H1 (cell line): ENCODE data around the gene LCOR. TPM values are rescaled to one million over a fixed set of nuclear protein-coding genes. Genes with fewer than 3 reads are reported as not detected.

Source experiments
- CTCF ChIA-PET: fragments of 300-600 bp; sonication (Branson Sonifier 250); formaldehyde crosslinking; loops from one replicate; lab custom pipeline; 2021; ENCODE audit not compliant: partially characterized antibody; lab: Charles Lee
- POLR2A ChIA-PET: fragments of 300-600 bp; sonication (Branson Sonifier 250); formaldehyde crosslinking; loops from one replicate; lab custom pipeline; 2021; ENCODE audit warnings: inconsistent platforms; ENCODE audit not compliant: partially characterized antibody; lab: Charles Lee
- DNase-seq, 2 experiments: peaks; one replicate each; pipeline versions ENCODE4 v3.0.0 to v3.0.0-alpha.2; 2010 to 2022; ENCODE audit warnings: low spot score in 2 of 2, low read depth in 1 of 2, mixed read lengths in 1 of 2
- FAIRE-seq: peaks from 2 replicates; lab custom pipeline; 2011; peaks lifted over from hg19 to GRCh38; lab: Jason Lieb, UNC
- H2AFZ ChIP-seq: 2 replicates; pipeline ENCODE4 v1.8.1; 2012; ENCODE audit warnings: low read length, inconsistent platforms
- H2AK5ac ChIP-seq: 2 replicates; pipeline ENCODE4 v1.6.1; 2013; ENCODE audit warnings: low read depth, low read length
- H2BK120ac ChIP-seq: replicated peaks from 2 replicates; pipeline ENCODE3; 2013; ENCODE audit warnings: low read depth, low read length, inconsistent platforms
- H2BK12ac ChIP-seq: 2 replicates; pipeline ENCODE4 v1.6.1; 2013; ENCODE audit warnings: low read depth, low read length
- H2BK15ac ChIP-seq: 2 replicates; pipeline ENCODE4 v1.6.1; 2013; ENCODE audit warnings: low read length
- H2BK20ac ChIP-seq: 2 replicates; pipeline ENCODE4 v1.6.1; 2013; ENCODE audit warnings: low read length
- H2BK5ac ChIP-seq: 2 replicates; pipeline ENCODE4 v1.6.1; 2013; ENCODE audit warnings: low read depth, low read length
- H3K14ac ChIP-seq: 2 replicates; pipeline ENCODE4 v1.6.1; 2013; ENCODE audit warnings: inconsistent platforms; ENCODE audit not compliant: insufficient read length
- H3K18ac ChIP-seq: 2 replicates; pipeline ENCODE4 v1.6.1; 2013; ENCODE audit warnings: low read length; ENCODE audit errors: extremely low read depth
- H3K23ac ChIP-seq: 2 replicates; pipeline ENCODE4 v1.6.1; 2013; ENCODE audit warnings: inconsistent platforms; ENCODE audit not compliant: insufficient read length
- H3K23me2 ChIP-seq: 2 replicates; pipeline ENCODE4 v1.6.1; 2013; ENCODE audit warnings: low read depth, low read length
- H3K27ac ChIP-seq: 2 replicates; pipeline ENCODE4 v1.6.1; 2011; ENCODE audit warnings: low read depth, low read length, inconsistent platforms
- H3K27me3 ChIP-seq, 4 experiments: replicated peaks in 1 of 4; 1 replicate in 1 of 4; 2 replicates in 3 of 4; pipeline versions ENCODE4 v1.6.1 to v1.8.1; 2011 to 2013; ENCODE audit warnings: low read length in 3 of 4, mild to moderate bottlenecking in 3 of 4, inconsistent platforms in 2 of 4, mixed read lengths in 2 of 4, moderate library complexity in 1 of 4; ENCODE audit not compliant: control insufficient read depth in 3 of 4, insufficient read depth in 3 of 4; ENCODE audit errors: extremely low read depth in 1 of 4
- H3K36me3 ChIP-seq, 4 experiments: 2 replicates each; pipeline versions ENCODE4 v1.6.1 to v1.8.1; 2011 to 2013; ENCODE audit warnings: mild to moderate bottlenecking in 4 of 4, low read length in 3 of 4, moderate library complexity in 2 of 4, control low read depth in 1 of 4, inconsistent platforms in 1 of 4; ENCODE audit not compliant: insufficient read depth in 4 of 4, control insufficient read depth in 2 of 4
- H3K4ac ChIP-seq: replicated peaks from 2 replicates; pipeline ENCODE3; 2013; ENCODE audit warnings: low read length, low read depth, mixed read lengths, inconsistent platforms; ENCODE audit not compliant: insufficient read length
- H3K4me1 ChIP-seq, 4 experiments: replicated peaks in 1 of 4; 1 replicate in 1 of 4; 2 replicates in 3 of 4; pipeline versions ENCODE4 v1.6.1 to v1.8.1; 2011 to 2013; ENCODE audit warnings: low read length in 3 of 4, inconsistent platforms in 2 of 4, mixed read lengths in 1 of 4; ENCODE audit not compliant: insufficient read depth in 4 of 4, control insufficient read depth in 3 of 4
- H3K4me2 ChIP-seq, 2 experiments: 2 replicates each; pipeline versions ENCODE4 v1.6.1 to v1.8.1; 2011 to 2013; ENCODE audit warnings: low read depth in 2 of 2, low read length in 2 of 2, control low read depth in 1 of 2, inconsistent platforms in 1 of 2, mild to moderate bottlenecking in 1 of 2; ENCODE audit not compliant: insufficient read depth in 1 of 2
- H3K4me3 ChIP-seq, 4 experiments: fragments of 200-600, 300-600 bp in 1 of 4; sonication (generic), shearing (Covaris generic), sonication (Bioruptor Twin) in 1 of 4; 2 replicates each; pipeline versions ENCODE4 v1.5.1 to v1.8.1; 2011 to 2016; ENCODE audit warnings: low read length in 4 of 4, low read depth in 3 of 4, control low read depth in 2 of 4, inconsistent platforms in 2 of 4, mild to moderate bottlenecking in 2 of 4, mixed read lengths in 1 of 4, moderate library complexity in 1 of 4; ENCODE audit not compliant: insufficient read depth in 2 of 4; ENCODE audit errors: extremely low read depth in 1 of 4
- H3K56ac ChIP-seq: replicated peaks from 2 replicates; pipeline ENCODE3; 2013; ENCODE audit warnings: low read depth, mild to moderate bottlenecking, mixed read lengths, low read length, inconsistent platforms; ENCODE audit not compliant: insufficient read length
- H3K79me1 ChIP-seq: 2 replicates; pipeline ENCODE4 v1.6.1; 2013; ENCODE audit warnings: low read depth, low read length, control low read depth
- H3K79me2 ChIP-seq, 2 experiments: 2 replicates each; pipeline versions ENCODE4 v1.6.1 to v1.8.1; 2012 to 2013; ENCODE audit warnings: low read length in 2 of 2, mild to moderate bottlenecking in 2 of 2, inconsistent platforms in 1 of 2; ENCODE audit not compliant: insufficient read depth in 2 of 2, control insufficient read depth in 1 of 2
- H3K9ac ChIP-seq, 4 experiments: replicated peaks in 1 of 4; 1 replicate in 1 of 4; 2 replicates in 3 of 4; pipeline versions ENCODE4 v1.6.1 to v1.8.1; 2011 to 2013; ENCODE audit warnings: low read depth in 3 of 4, low read length in 3 of 4, control low read depth in 2 of 4, mild to moderate bottlenecking in 2 of 4, moderate library complexity in 2 of 4, inconsistent platforms in 1 of 4; ENCODE audit errors: extremely low read depth in 1 of 4
- H3K9me3 ChIP-seq, 2 experiments: 2 replicates each; pipeline versions ENCODE4 v1.6.1 to v1.8.1; 2012 to 2013; ENCODE audit warnings: mild to moderate bottlenecking in 2 of 2, moderate library complexity in 2 of 2, control low read depth in 1 of 2, inconsistent platforms in 1 of 2, low read depth in 1 of 2, low read length in 1 of 2, mixed read lengths in 1 of 2; ENCODE audit not compliant: insufficient read depth in 2 of 2
- H4K20me1 ChIP-seq, 2 experiments: replicated peaks in 1 of 2; 2 replicates each; pipeline versions ENCODE3 to v1.8.1; 2011 to 2013; ENCODE audit warnings: inconsistent platforms in 2 of 2, low read length in 2 of 2, mild to moderate bottlenecking in 1 of 2; ENCODE audit not compliant: insufficient read depth in 2 of 2, control insufficient read depth in 1 of 2
- H4K5ac ChIP-seq: 2 replicates; pipeline ENCODE4 v1.6.1; 2013; ENCODE audit warnings: low read length, low read depth, mixed read lengths, inconsistent platforms; ENCODE audit not compliant: insufficient read length
- H4K8ac ChIP-seq: 2 replicates; pipeline ENCODE4 v1.8.0; 2013; ENCODE audit warnings: mild to moderate bottlenecking, moderate library complexity, low read length, inconsistent platforms; ENCODE audit not compliant: insufficient read depth; ENCODE audit errors: extremely low read depth
- H4K91ac ChIP-seq: replicated peaks from 2 replicates; pipeline ENCODE3; 2013; ENCODE audit warnings: low read length, mixed read lengths, inconsistent platforms; ENCODE audit not compliant: insufficient read length
- CEBPB ChIP-seq: IDR thresholded peaks from 2 replicates; pipeline ENCODE4 v1.6.1; 2012; ENCODE audit warnings: low read depth, low read length
- GTF2F1 ChIP-seq: IDR thresholded peaks from 2 replicates; pipeline ENCODE4 v1.6.1; 2012; ENCODE audit warnings: low read depth, low read length, improper control_type of control experiment, borderline replicate concordance
- WGBS, 2 experiments: shearing (Covaris generic) in 1 of 2; methylation state at CpG; one replicate each; pipeline versions ENCODE4 v1.1.6 to v1.1.7; 2013 to 2015; ENCODE audit warnings: low lambda C conversion rate in 2 of 2, mixed read lengths in 2 of 2, inconsistent platforms in 1 of 2, low coverage in 1 of 2, missing lambda C conversion rate in 1 of 2; ENCODE audit not compliant: insufficient replicate concordance in 2 of 2, insufficient coverage in 1 of 2, insufficient read length in 1 of 2; ENCODE audit errors: extremely low coverage in 1 of 2, missing lambda C conversion rate in 1 of 2; 5-methylcytosine and 5-hydroxymethylcytosine counted together
- polyA plus RNA-seq, 7 experiments: library from polyadenylated mRNA; depleted of rRNA in 3 of 7; stranded (reverse) in 5 of 7; unstranded in 2 of 7; fragments of >200 nt in 5 of 7; fragments of 200-250 nt in 2 of 7; gene quantifications; 1 replicate in 5 of 7; 2 replicates in 1 of 7; 4 replicates in 1 of 7; pipeline versions ENCODE4 v1.2.1 to v1.2.3, GENCODE V29; 2011 to 2013; ENCODE audit warnings: missing spikeins in 2 of 7, mixed read lengths in 2 of 7
- total RNA-seq: library from RNA; stranded (reverse); fragmentation: NEBNext Ultra II Directional; extraction: Animal tissue kit (Norgen Biotek cat#: 25700); gene quantifications from 2 replicates; pipeline ENCODE4 v1.2.1, GENCODE V29; 2021

LCOR gene
- total and polyA plus RNA-seq, 2 of the 8 experiments (the other 6 are each of a cell fraction or from before 2014, with no cell fraction given), result 4.7 to 25.5 TPM

GRCh38 chr10:97017474-97017903, 185.4 kb downstream of the LCOR start:
- TF ChIP-seq GTF2F1 (no peak), CEBPB (no peak)
- Histone ChIP-seq H3K9me3 (no peaks in the 10 kb centered on the region), H2BK15ac (no peak overlapping the region), H3K27me3 (no peaks in the 10 kb centered on the region), H2BK12ac (no peak overlapping the region), H4K8ac (no peak overlapping the region; the same call in 1 of the 2 replicates), H3K79me2 (no peaks in the 10 kb centered on the region), H2BK20ac (no peak overlapping the region), H2AK5ac (no peak overlapping the region), H3K4me3 (no peak overlapping the region), H2AFZ (no peak overlapping the region), H4K20me1 (no peaks in the 10 kb centered on the region), H2BK5ac (no peak overlapping the region), H4K5ac (no peak overlapping the region), H3K36me3 (no peaks in the 10 kb centered on the region), H3K4me2 (no peak overlapping the region), H4K91ac (no peak overlapping the region), H2BK120ac (no peak overlapping the region), H3K23me2 (no peaks in the 10 kb centered on the region), H3K4me1 (peaks cover 0 to 9% (median 4%) of the 10 kb centered on the region in 4 experiments; a peak in 4 of 7 replicates), H3K14ac (no peak overlapping the region), H3K56ac (no peak overlapping the region), H3K18ac (no peak overlapping the region), H3K9ac (no peak overlapping the region), H3K23ac (no peak overlapping the region), H3K4ac (no peak overlapping the region), H3K27ac (no peak overlapping the region), H3K79me1 (no peaks in the 10 kb centered on the region; the same call in 1 of the 2 replicates)
- no peak for DNase-seq
- FAIRE-seq, result no peak
- 82% methylated on average over 4 of the region's 5 CpGs; no CpG with 5 or more reads in 1 of the 2 experiments for WGBS, 2 experiments
- ChIA-PET POLR2A (no interaction called here), CTCF (interaction anchor here (1.4 to 1.9 kb wide), 5 partner anchors 8 to 193 kb away, joined by 3 to 12 read pairs (median 3); no protein-coding TSS in a partner anchor)
